ENCODE measurements around the gene ITGA2B.

Gene ITGA2B

DNA sequence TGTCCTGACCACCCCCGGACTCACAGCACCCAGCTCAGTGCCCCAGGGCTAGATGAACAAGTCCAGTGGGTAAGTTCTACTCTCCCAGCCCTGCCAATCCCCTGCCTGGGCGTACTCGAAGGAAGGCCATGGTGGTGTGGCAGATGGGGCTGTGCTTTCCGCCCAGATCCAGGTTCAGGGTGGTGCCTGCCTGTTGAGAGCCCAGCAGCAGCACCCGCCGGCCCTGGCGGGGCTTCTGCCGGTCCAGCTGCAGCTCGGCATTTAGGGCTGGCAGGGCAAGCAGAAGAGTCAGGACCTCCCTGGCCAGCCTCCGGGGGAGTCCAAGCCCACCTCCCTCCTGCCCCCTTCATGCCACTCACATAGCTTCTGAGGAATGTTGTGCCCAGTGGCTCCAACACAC, 9.6 kb downstream of the ITGA2B start:
- TF ChIP-seq, protein P1, sequence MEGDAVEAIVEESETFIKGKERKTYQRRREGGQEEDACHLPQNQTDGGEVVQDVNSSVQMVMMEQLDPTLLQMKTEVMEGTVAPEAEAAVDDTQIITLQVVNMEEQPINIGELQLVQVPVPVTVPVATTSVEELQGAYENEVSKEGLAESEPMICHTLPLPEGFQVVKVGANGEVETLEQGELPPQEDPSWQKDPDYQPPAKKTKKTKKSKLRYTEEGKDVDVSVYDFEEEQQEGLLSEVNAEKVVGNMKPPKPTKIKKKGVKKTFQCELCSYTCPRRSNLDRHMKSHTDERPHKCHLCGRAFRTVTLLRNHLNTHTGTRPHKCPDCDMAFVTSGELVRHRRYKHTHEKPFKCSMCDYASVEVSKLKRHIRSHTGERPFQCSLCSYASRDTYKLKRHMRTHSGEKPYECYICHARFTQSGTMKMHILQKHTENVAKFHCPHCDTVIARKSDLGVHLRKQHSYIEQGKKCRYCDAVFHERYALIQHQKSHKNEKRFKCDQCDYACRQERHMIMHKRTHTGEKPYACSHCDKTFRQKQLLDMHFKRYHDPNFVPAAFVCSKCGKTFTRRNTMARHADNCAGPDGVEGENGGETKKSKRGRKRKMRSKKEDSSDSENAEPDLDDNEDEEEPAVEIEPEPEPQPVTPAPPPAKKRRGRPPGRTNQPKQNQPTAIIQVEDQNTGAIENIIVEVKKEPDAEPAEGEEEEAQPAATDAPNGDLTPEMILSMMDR (IDR thresholded peaks at IDR 0.05; ENCODE audit: control insufficient read depth, insufficient read depth, low read depth, low read length, missing control alignments): no peak
- H3K4me3 ChIP-seq (ENCODE audit: control insufficient read depth, low read depth, low read length): no peak overlapping the region
- no peak for DNase-seq (ENCODE audit: low read depth)

DNA sequence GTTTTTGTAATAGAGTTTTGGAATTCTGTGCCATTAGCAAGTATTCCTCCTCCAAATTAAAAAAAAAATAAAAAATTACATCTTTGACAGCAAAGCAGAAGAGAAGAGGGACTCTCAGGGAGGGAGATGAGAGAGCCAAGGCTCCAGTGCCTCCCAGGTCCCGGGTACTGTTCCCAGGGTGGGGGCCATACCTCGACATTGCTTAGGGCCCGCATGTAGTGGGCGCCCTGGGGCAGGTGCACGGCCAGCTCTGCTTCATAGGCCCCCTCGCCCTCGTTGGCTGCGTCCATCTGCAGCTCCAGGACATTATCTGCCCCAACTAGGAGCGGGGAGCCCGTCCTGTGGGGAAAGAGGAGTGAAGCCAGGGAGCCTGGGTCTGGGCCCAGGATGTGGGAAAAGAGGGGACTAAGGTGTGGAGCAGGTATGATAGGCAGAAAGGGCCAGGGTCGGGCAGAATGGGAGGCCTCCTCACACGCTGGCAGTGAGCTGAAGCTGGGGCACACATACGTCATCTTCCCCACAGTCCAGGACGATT, 11.2 kb downstream of the ITGA2B start:
- H3K4me3 ChIP-seq (ENCODE audit: control insufficient read depth, low read depth, low read length): no peak overlapping the region
- no peak for DNase-seq (ENCODE audit: low read depth)
- TF ChIP-seq, protein P1 (IDR thresholded peaks at IDR 0.05; ENCODE audit: control insufficient read depth, insufficient read depth, low read depth, low read length, missing control alignments): no peak

DNA sequence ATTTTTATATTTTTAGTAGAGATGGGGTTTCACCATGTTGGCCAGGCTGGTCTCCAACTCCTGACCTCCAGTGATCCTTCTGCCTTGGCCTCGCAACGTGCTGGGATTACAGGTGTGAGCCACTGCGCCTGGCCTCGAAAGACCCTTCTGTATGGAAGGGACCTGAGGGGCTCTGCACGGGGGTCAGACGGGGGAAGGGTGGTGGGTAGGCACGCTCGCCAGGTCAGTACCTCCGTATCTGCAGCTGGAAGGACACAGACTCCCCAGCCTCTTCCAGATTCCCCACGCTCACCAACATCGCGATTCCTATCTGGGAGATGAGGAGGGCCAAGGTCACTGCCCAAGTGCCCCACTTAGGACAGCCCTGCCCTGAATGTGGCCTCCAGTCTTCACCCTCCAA, 12.7 kb downstream of the ITGA2B start:
- TF ChIP-seq, protein P1 (IDR thresholded peaks at IDR 0.05; ENCODE audit: control insufficient read depth, insufficient read depth, low read depth, low read length, missing control alignments): no peak
- H3K4me3 ChIP-seq (ENCODE audit: control insufficient read depth, low read depth, low read length): no peak overlapping the region
- no peak for DNase-seq (ENCODE audit: low read depth)

DNA sequence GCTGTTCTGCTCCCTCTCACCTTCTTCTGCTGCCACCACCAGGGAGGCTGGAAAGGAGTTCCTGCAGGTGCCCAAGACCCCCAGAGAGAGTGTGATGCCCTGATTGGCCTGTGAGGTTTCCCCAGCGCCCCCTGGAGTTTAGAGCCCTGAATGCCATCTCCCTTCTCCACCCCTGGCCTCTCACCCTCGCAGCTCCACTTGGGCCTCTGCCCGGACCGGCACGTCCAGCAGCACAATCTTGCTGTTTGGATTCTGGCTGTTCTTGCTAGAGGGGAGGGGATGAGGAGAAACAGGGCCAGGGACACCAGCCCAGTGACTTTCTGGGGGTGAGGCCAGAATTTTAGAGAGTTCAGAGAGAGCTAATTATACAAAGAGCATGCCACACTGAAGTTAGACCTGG, 13.3 kb downstream of the ITGA2B start:
- no peak for DNase-seq (ENCODE audit: low read depth)
- H3K4me3 ChIP-seq (ENCODE audit: control insufficient read depth, low read depth, low read length): no peak overlapping the region
- TF ChIP-seq, protein P1 (IDR thresholded peaks at IDR 0.05; ENCODE audit: control insufficient read depth, insufficient read depth, low read depth, low read length, missing control alignments): peak; percentile 56

DNA sequence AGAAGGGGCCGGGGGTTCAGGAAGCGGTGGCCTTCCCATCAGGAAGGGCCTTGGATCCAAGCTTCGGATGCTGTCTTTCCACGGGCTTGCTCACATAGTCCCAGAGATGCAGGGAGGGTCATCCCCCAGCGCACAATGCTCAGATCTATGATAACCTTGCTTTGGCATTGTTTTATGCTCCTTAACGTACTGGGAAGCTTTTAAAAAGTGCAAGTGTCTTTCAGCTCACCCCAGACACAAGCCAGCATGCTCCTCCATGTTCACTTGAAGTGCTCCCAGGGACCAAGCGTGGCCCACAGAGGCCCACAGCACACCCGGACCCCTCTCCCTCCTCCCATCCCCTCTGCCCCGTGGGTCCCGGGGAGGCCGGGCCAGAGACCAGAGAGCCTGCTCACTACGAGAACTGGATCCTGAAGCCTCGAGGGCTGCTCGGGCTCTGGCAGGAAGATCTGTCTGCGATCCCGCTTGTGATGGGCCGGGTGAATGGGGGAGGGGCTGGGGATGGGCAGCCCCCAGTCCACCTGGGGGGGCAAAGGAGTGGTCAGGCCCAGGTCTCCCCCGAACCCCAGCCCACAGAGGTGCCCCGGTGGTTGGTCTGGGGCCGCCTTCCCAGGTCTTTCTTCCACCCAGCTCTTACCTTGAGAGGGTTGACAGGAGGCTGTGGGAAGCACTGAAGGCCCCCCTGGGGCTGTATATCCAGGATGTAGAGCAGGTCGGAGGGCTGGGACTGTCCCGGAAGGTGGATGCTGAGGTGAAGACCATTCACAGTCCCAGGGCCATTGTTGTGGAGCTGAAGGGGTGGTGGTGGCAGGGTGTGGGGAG, 14.0 kb downstream of the ITGA2B start:
- DNase-seq (ENCODE audit: low read depth): no peak
- TF ChIP-seq, protein P1 (IDR thresholded peaks at IDR 0.05; ENCODE audit: control insufficient read depth, insufficient read depth, low read depth, low read length, missing control alignments): no peak
- no peak overlapping the region for H3K4me3 ChIP-seq (ENCODE audit: control insufficient read depth, low read depth, low read length)

DNA sequence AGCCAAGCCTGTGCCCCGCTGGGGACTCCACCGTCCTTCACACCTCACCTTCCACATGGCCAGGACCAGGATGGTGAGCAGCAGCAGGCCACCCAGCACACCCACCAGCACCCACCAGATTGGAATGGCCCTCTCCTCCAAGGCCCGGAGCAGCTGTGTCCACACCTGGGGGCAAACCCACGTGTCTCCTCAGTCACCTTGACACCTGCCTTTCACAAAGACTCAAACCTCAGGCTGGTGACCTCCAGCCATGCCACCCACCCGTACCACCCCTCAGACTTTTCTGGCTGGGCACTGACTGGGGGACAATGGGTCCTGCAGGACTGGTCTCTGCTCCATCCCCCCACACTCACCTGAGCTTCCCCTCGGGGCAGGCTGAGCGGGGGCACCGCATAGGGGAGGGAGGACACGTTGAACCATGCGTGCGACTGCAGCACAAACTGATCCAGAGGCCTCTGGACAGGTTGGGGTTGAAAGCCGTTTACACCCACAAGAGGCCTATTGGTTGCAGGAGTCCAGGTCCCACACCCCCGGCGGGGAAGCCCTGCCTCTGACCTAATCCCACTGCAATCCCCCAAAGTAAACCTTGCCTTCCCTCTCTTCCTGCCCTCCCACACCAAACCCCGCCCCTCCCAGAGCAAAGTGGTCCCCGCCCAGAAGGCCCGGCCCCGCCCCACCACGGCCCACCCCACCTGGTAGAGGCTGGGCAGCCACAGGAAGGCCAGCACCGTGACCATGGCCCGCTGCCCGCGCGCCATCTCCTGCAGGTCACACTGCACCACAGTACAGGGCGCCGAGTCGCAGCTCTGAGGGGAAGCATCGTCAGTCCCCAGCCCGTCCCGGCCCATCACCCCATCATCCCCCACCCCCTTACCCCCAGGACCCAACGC, 14.9 kb downstream of the ITGA2B start:
- no peak for DNase-seq (ENCODE audit: low read depth)
- H3K4me3 ChIP-seq (ENCODE audit: control insufficient read depth, low read depth, low read length): no peak overlapping the region
- TF ChIP-seq, protein P1 (IDR thresholded peaks at IDR 0.05; ENCODE audit: control insufficient read depth, insufficient read depth, low read depth, low read length, missing control alignments): no peak

Measured in AG09309 (cell line).